ENCODE results near the gene GNA14. TPM values are rescaled to one million over a fixed set of nuclear protein-coding genes. Genes with fewer than 3 reads are reported as not detected.

The GNA14 gene
- total and polyA plus RNA-seq, 12 donors, result 1.7 to 11.9 (median 2.9) TPM

DNA sequence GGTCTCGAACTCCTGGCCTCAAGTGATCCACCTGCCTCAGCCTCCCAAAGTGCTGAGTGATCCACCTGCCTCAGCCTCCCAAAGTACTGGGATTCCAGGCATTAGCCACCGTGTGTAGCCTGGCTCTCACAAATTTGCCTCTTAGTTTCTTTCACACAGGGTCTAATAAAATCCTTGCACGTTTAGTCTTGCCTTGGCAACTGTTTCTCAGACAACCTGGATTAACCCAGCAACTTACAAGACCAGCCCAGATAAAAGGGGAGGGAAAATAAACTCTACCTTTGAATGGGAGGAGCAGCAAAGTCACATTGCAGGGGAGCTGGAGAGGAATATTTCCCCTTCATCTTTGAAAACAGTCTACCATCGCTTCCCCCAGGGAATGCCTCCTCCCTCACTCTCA, 29.3 kb upstream of the GNA14 start:
- no peaks in the 10 kb centered on the region for H3K9me3 ChIP-seq (replicated peaks in 1 of 3)
- WGBS, 4 donors, result 81 to 89% (median 84%) methylated on average over 4 of the region's 4 CpGs
- DNase-seq, result no peak
- intact Hi-C loops (cut with DNase I), result no loop called here
- no peak overlapping the region for H3K27ac ChIP-seq
- H3K27me3 ChIP-seq, result no peaks in the 10 kb centered on the region
- H3K36me3 ChIP-seq (replicated peaks in 1 of 2), result no peaks in the 10 kb centered on the region
- no peaks in the 10 kb centered on the region for H3K4me1 ChIP-seq (replicated peaks in 1 of 2)
- H3K4me3 ChIP-seq, result no peak overlapping the region
- no peak for TF ChIP-seq POLR2A (IDR thresholded peaks at IDR 0.05)
- TF ChIP-seq, protein P1, sequence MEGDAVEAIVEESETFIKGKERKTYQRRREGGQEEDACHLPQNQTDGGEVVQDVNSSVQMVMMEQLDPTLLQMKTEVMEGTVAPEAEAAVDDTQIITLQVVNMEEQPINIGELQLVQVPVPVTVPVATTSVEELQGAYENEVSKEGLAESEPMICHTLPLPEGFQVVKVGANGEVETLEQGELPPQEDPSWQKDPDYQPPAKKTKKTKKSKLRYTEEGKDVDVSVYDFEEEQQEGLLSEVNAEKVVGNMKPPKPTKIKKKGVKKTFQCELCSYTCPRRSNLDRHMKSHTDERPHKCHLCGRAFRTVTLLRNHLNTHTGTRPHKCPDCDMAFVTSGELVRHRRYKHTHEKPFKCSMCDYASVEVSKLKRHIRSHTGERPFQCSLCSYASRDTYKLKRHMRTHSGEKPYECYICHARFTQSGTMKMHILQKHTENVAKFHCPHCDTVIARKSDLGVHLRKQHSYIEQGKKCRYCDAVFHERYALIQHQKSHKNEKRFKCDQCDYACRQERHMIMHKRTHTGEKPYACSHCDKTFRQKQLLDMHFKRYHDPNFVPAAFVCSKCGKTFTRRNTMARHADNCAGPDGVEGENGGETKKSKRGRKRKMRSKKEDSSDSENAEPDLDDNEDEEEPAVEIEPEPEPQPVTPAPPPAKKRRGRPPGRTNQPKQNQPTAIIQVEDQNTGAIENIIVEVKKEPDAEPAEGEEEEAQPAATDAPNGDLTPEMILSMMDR (IDR thresholded peaks at IDR 0.05), result no peak

DNA sequence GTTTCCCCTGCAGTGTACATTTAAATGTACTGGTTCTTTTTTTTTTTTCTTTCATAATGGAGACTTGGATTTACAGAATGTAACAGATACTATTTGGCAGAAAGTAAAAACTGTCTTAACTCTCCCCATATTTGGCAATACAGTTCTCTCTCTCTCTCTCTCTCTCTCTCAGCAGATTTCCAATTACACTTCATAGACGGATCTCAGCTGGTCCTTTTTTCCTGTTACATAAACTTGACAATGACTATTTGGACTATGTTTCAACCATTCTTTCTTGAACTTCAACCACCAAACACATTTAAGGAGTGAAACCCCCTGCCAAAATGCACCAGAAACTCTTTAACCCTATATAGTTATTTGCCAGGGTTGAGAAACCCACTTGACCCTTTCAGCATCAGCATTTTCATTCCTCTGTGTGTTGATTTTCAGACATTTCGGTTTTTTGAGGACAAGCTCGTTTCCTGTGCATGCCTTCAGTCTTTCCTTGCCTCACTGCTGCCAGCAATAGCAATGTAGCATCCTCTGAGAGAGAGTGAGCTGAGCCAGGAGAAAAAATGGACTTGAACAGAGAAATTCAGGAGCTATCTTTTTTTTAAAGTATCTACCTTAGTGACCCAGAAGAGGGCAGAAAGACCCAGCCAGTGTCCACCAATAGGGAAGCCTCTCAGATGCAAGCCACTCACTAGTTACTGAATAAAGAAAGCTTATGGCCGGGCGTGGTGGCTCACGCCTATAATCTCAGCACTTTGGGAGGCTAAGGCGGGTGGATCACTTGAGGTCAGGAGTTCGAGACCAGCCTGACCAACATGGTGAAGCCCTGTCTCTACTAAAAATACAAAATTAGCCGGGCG, 26.0 kb upstream of the GNA14 start:
- no peak for TF ChIP-seq POLR2A (IDR thresholded peaks at IDR 0.05)
- TF ChIP-seq, protein P1 (IDR thresholded peaks at IDR 0.05), result no peak
- peak in 1 of 7 donors; percentile 2 for DNase-seq
- intact Hi-C loops (cut with DNase I), result no loop called here
- Histone ChIP-seq H3K9me3 (replicated peaks in 1 of 3) (no peaks in the 10 kb centered on the region), H3K4me3 (no peak overlapping the region), H3K27me3 (no peaks in the 10 kb centered on the region), H3K36me3 (replicated peaks in 1 of 2) (no peaks in the 10 kb centered on the region), H3K27ac (peak overlapping the region in 1 of 5 donors; percentile 38), H3K4me1 (replicated peaks in 1 of 2) (no peaks in the 10 kb centered on the region)
- 73 to 81% (median 76%) methylated on average over 8 to 10 of the region's 10 CpGs for WGBS, 4 donors

DNA sequence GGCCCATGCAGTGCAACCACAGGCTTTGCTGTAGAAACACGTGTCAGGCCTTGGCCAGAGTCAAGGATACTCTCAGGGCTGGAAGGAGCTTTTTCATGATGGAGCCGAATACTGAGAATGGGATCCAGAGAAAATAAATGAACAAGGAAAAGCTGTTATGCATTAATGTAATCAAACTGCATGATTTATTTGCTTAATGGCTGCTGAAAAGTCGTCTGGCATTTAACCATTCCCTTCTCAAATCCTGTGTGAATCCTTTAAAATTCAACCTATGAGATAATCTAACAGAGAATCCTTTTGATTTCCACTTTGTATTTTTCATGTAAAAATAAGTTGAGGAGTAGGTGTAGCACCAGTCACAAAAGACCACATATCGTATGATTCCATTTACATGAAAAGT, 24.1 kb upstream of the GNA14 start:
- intact Hi-C loops (cut with DNase I), result no loop called here
- H3K9me3 ChIP-seq (replicated peaks in 1 of 3), result no peaks in the 10 kb centered on the region
- TF ChIP-seq, protein P1 (IDR thresholded peaks at IDR 0.05), result no peak
- TF ChIP-seq POLR2A (IDR thresholded peaks at IDR 0.05), result no peak
- no peak for DNase-seq
- no peak overlapping the region for H3K27ac ChIP-seq
- no peak overlapping the region for H3K4me3 ChIP-seq
- H3K36me3 ChIP-seq (replicated peaks in 1 of 2), result no peaks in the 10 kb centered on the region
- H3K27me3 ChIP-seq, result no peaks in the 10 kb centered on the region
- 56 to 68% (median 59%) methylated on average over 4 of the region's 4 CpGs for WGBS, 4 donors
- H3K4me1 ChIP-seq (replicated peaks in 1 of 2), result no peaks in the 10 kb centered on the region

DNA sequence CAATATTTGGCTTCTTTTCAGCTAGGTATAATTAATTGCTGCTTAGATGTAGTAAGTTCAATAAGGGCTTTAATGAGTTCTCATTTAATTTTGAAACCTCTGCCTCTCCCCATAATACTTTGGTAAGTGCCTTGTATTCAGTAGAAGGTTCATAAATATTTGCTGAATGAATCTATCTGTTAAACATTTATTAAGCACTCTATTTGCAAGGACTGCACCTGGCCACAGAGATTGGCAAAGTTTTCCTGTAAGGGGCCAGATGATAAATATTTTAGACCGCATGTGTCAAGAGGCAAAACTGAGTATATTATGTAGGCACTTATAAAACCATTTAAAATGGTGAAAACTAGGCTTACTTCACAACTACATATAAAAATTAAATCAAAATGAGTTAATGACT, 19.0 kb upstream of the GNA14 start:
- WGBS, 4 donors, result 89 to 100% (median 91%) methylated on average over 1 of the region's 1 CpG
- H3K4me3 ChIP-seq, result no peak overlapping the region
- no peaks in the 10 kb centered on the region for H3K27me3 ChIP-seq
- H3K4me1 ChIP-seq (replicated peaks in 1 of 2), result no peaks in the 10 kb centered on the region
- H3K27ac ChIP-seq, result no peak overlapping the region
- H3K9me3 ChIP-seq (replicated peaks in 1 of 3), result peaks cover 0 to 5% (median 0%) of the 10 kb centered on the region in 3 donors
- TF ChIP-seq POLR2A (IDR thresholded peaks at IDR 0.05), result no peak
- TF ChIP-seq, protein P1 (IDR thresholded peaks at IDR 0.05), result no peak
- no peak for DNase-seq
- H3K36me3 ChIP-seq (replicated peaks in 1 of 2), result no peaks in the 10 kb centered on the region
- intact Hi-C loops (cut with DNase I), result no loop called here
